ENCODE results near the gene TMED1.

- TF ChIP-seq TAF1 (IDR thresholded peaks at IDR 0.05; ENCODE audit: borderline replicate concordance, low read depth, low read length) (no peak), POLR2AphosphoS5 (IDR thresholded peaks at IDR 0.05; ENCODE audit: low read depth, low read length) (no peak), POLR2A (IDR thresholded peaks at IDR 0.05; ENCODE audit: low read depth, low read length) (no peak)
Observed at GRCh38 chr19:10836479-10837330, 693 bp upstream of the TMED1 start.
